Measurements from ENCODE around the gene NAPG.

NAPG gene

GRCh38 chr18:10481831-10482230 lies 44.0 kb upstream of the NAPG start:
- no peak overlapping the region for H2BK5ac ChIP-seq (ENCODE audit: low read length)
- H2AFZ ChIP-seq (ENCODE audit: low read length) = no peak overlapping the region
- no peak overlapping the region for H3K4ac ChIP-seq (ENCODE audit: low read length)
- H3K18ac ChIP-seq (ENCODE audit: low read length) = no peak overlapping the region
- no peak overlapping the region for H3K23ac ChIP-seq (ENCODE audit: low read depth, low read length, poor library complexity)
- no peaks in the 10 kb centered on the region for H3K79me1 ChIP-seq (ENCODE audit: low read depth, low read length)
- no peak overlapping the region for H3K9ac ChIP-seq (ENCODE audit: low read depth, low read length, poor library complexity)
- H4K8ac ChIP-seq (ENCODE audit: low read depth, low read length) = no peak overlapping the region
- no peak overlapping the region for H2BK15ac ChIP-seq (ENCODE audit: low read length)
- no CpG with 5 or more reads among the region's 9 CpGs for WGBS, 2 donors (ENCODE audit: extremely low coverage in 2 of 2, insufficient read length in 2 of 2, insufficient replicate concordance in 1 of 2)
- H2BK12ac ChIP-seq (ENCODE audit: low read length) = no peak overlapping the region
- H3K4me2 ChIP-seq (ENCODE audit: insufficient read depth, low read length, poor library complexity, severe bottlenecking) = no peak overlapping the region
- no peak overlapping the region for H2BK120ac ChIP-seq (ENCODE audit: low read depth, low read length)
- H3K9me3 ChIP-seq (replicated peaks in 1 of 2; ENCODE audit: control insufficient read depth in 2 of 2, insufficient read depth in 1 of 2, low read depth in 1 of 2, low read length in 2 of 2) = peaks cover 0 to 6% of the 10 kb centered on the region in 2 donors
- no peak overlapping the region for H3K27ac ChIP-seq (replicated peaks; ENCODE audit: low read length)
- H2AK5ac ChIP-seq (ENCODE audit: low read depth, low read length) = no peak overlapping the region
- no peak overlapping the region for H4K91ac ChIP-seq (ENCODE audit: low read depth, low read length, poor library complexity)
- H3K4me1 ChIP-seq (ENCODE audit: control insufficient read depth in 2 of 2, insufficient read depth in 1 of 2, low read depth in 1 of 2, low read length in 2 of 2) = peaks cover 0 to 5% of the 10 kb centered on the region in 2 donors
- no peak for DNase-seq (ENCODE audit: low spot score)
- no peaks in the 10 kb centered on the region for H3K27me3 ChIP-seq (ENCODE audit: control insufficient read depth in 3 of 3, insufficient read depth in 3 of 3, low read depth in 1 of 3, low read length in 3 of 3)
- no peak overlapping the region for H3K4me3 ChIP-seq (ENCODE audit: low read length in 2 of 2)
- H3K14ac ChIP-seq (ENCODE audit: low read length) = no peak overlapping the region
- H3K36me3 ChIP-seq (replicated peaks in 1 of 2; ENCODE audit: control insufficient read depth in 2 of 2, insufficient read depth in 2 of 2, low read length in 2 of 2) = no peaks in the 10 kb centered on the region

- no peak overlapping the region for H3K4ac ChIP-seq (ENCODE audit: low read length)
- H3K4me1 ChIP-seq (ENCODE audit: control insufficient read depth in 2 of 2, insufficient read depth in 1 of 2, low read depth in 1 of 2, low read length in 2 of 2) = peaks cover 0 to 5% of the 10 kb centered on the region in 2 donors
- no peaks in the 10 kb centered on the region for H3K36me3 ChIP-seq (replicated peaks in 1 of 2; ENCODE audit: control insufficient read depth in 2 of 2, insufficient read depth in 2 of 2, low read length in 2 of 2)
- H4K8ac ChIP-seq (ENCODE audit: low read depth, low read length) = no peak overlapping the region
- H3K27me3 ChIP-seq (ENCODE audit: control insufficient read depth in 3 of 3, insufficient read depth in 3 of 3, low read depth in 1 of 3, low read length in 3 of 3) = no peaks in the 10 kb centered on the region
- H3K9ac ChIP-seq (ENCODE audit: low read depth, low read length, poor library complexity) = no peak overlapping the region
- H3K23ac ChIP-seq (ENCODE audit: low read depth, low read length, poor library complexity) = no peak overlapping the region
- H3K9me3 ChIP-seq (replicated peaks in 1 of 2; ENCODE audit: control insufficient read depth in 2 of 2, insufficient read depth in 1 of 2, low read depth in 1 of 2, low read length in 2 of 2) = peaks cover 0 to 6% of the 10 kb centered on the region in 2 donors
- no peak overlapping the region for H2BK5ac ChIP-seq (ENCODE audit: low read length)
- no peak overlapping the region for H3K14ac ChIP-seq (ENCODE audit: low read length)
- no peak overlapping the region for H2AFZ ChIP-seq (ENCODE audit: low read length)
- no peak overlapping the region for H4K91ac ChIP-seq (ENCODE audit: low read depth, low read length, poor library complexity)
- no peak overlapping the region for H2BK15ac ChIP-seq (ENCODE audit: low read length)
- no peak overlapping the region for H2BK120ac ChIP-seq (ENCODE audit: low read depth, low read length)
- no peak for DNase-seq (ENCODE audit: low spot score)
- no peaks in the 10 kb centered on the region for H3K79me1 ChIP-seq (ENCODE audit: low read depth, low read length)
- H2AK5ac ChIP-seq (ENCODE audit: low read depth, low read length) = no peak overlapping the region
- H3K27ac ChIP-seq (replicated peaks; ENCODE audit: low read length) = no peak overlapping the region
- H2BK12ac ChIP-seq (ENCODE audit: low read length) = no peak overlapping the region
- no peak overlapping the region for H3K18ac ChIP-seq (ENCODE audit: low read length)
- WGBS, 2 donors (ENCODE audit: extremely low coverage in 2 of 2, insufficient read length in 2 of 2, insufficient replicate concordance in 1 of 2) = no CpG with 5 or more reads among the region's 11 CpGs
- no peak overlapping the region for H3K4me2 ChIP-seq (ENCODE audit: insufficient read depth, low read length, poor library complexity, severe bottlenecking)
- no peak overlapping the region for H3K4me3 ChIP-seq (ENCODE audit: low read length in 2 of 2)
These were observed 43.4 kb upstream of the NAPG start for GRCh38 chr18:10482363-10482984.

- Histone ChIP-seq H3K27me3 (ENCODE audit: control insufficient read depth in 3 of 3, insufficient read depth in 3 of 3, low read depth in 1 of 3, low read length in 3 of 3) (no peaks in the 10 kb centered on the region), H3K9ac (ENCODE audit: low read depth, low read length, poor library complexity) (no peak overlapping the region), H3K4me3 (ENCODE audit: low read length in 2 of 2) (no peak overlapping the region), H2BK5ac (ENCODE audit: low read length) (no peak overlapping the region), H3K4me2 (ENCODE audit: insufficient read depth, low read length, poor library complexity, severe bottlenecking) (no peak overlapping the region), H2BK12ac (ENCODE audit: low read length) (no peak overlapping the region), H2AK5ac (ENCODE audit: low read depth, low read length) (no peak overlapping the region), H3K18ac (ENCODE audit: low read length) (no peak overlapping the region), H3K79me1 (ENCODE audit: low read depth, low read length) (no peaks in the 10 kb centered on the region), H3K14ac (ENCODE audit: low read length) (no peak overlapping the region), H3K4me1 (ENCODE audit: control insufficient read depth in 2 of 2, insufficient read depth in 1 of 2, low read depth in 1 of 2, low read length in 2 of 2) (peaks cover 0 to 4% of the 10 kb centered on the region in 2 donors), H3K9me3 (replicated peaks in 1 of 2; ENCODE audit: control insufficient read depth in 2 of 2, insufficient read depth in 1 of 2, low read depth in 1 of 2, low read length in 2 of 2) (peaks cover 0 to 4% of the 10 kb centered on the region in 2 donors), H2AFZ (ENCODE audit: low read length) (no peak overlapping the region), H3K27ac (replicated peaks; ENCODE audit: low read length) (no peak overlapping the region), H3K36me3 (replicated peaks in 1 of 2; ENCODE audit: control insufficient read depth in 2 of 2, insufficient read depth in 2 of 2, low read length in 2 of 2) (peaks cover 0 to 3% of the 10 kb centered on the region in 2 donors), H4K91ac (ENCODE audit: low read depth, low read length, poor library complexity) (no peak overlapping the region), H2BK15ac (ENCODE audit: low read length) (no peak overlapping the region), H3K23ac (ENCODE audit: low read depth, low read length, poor library complexity) (no peak overlapping the region), H3K4ac (ENCODE audit: low read length) (no peak overlapping the region), H2BK120ac (ENCODE audit: low read depth, low read length) (no peak overlapping the region), H4K8ac (ENCODE audit: low read depth, low read length) (no peak overlapping the region)
- no peak for DNase-seq (ENCODE audit: low spot score)
- no CpG with 5 or more reads among the region's 20 CpGs for WGBS, 2 donors (ENCODE audit: extremely low coverage in 2 of 2, insufficient read length in 2 of 2, insufficient replicate concordance in 1 of 2)
These were observed 42.6 kb upstream of the NAPG start for GRCh38 chr18:10482985-10483949.

GRCh38 chr18:10485475-10485874 lies 40.4 kb upstream of the NAPG start:
- Histone ChIP-seq H3K9ac (ENCODE audit: low read depth, low read length, poor library complexity) (peak overlapping the region; percentile 25), H3K4me3 (ENCODE audit: low read length in 2 of 2) (no peak overlapping the region), H3K9me3 (replicated peaks in 1 of 2; ENCODE audit: control insufficient read depth in 2 of 2, insufficient read depth in 1 of 2, low read depth in 1 of 2, low read length in 2 of 2) (no peaks in the 10 kb centered on the region), H3K79me1 (ENCODE audit: low read depth, low read length) (no peaks in the 10 kb centered on the region), H3K4me1 (ENCODE audit: control insufficient read depth in 2 of 2, insufficient read depth in 1 of 2, low read depth in 1 of 2, low read length in 2 of 2) (peaks cover 0 to 4% of the 10 kb centered on the region in 2 donors), H2BK120ac (ENCODE audit: low read depth, low read length) (no peak overlapping the region), H2AK5ac (ENCODE audit: low read depth, low read length) (peak overlapping the region; percentile 25), H3K27ac (replicated peaks; ENCODE audit: low read length) (no peak overlapping the region), H3K36me3 (replicated peaks in 1 of 2; ENCODE audit: control insufficient read depth in 2 of 2, insufficient read depth in 2 of 2, low read length in 2 of 2) (peaks cover 0 to 3% of the 10 kb centered on the region in 2 donors), H3K23ac (ENCODE audit: low read depth, low read length, poor library complexity) (no peak overlapping the region), H4K8ac (ENCODE audit: low read depth, low read length) (no peak overlapping the region), H2BK5ac (ENCODE audit: low read length) (no peak overlapping the region), H3K4ac (ENCODE audit: low read length) (no peak overlapping the region), H2AFZ (ENCODE audit: low read length) (no peak overlapping the region), H3K4me2 (ENCODE audit: insufficient read depth, low read length, poor library complexity, severe bottlenecking) (no peak overlapping the region), H3K27me3 (ENCODE audit: control insufficient read depth in 3 of 3, insufficient read depth in 3 of 3, low read depth in 1 of 3, low read length in 3 of 3) (no peaks in the 10 kb centered on the region), H3K14ac (ENCODE audit: low read length) (peak overlapping the region; percentile 32), H2BK15ac (ENCODE audit: low read length) (no peak overlapping the region), H3K18ac (ENCODE audit: low read length) (no peak overlapping the region), H2BK12ac (ENCODE audit: low read length) (no peak overlapping the region), H4K91ac (ENCODE audit: low read depth, low read length, poor library complexity) (no peak overlapping the region)
- DNase-seq (ENCODE audit: low spot score) = no peak
- WGBS, 2 donors (ENCODE audit: extremely low coverage in 2 of 2, insufficient read length in 2 of 2, insufficient replicate concordance in 1 of 2) = no CpG with 5 or more reads among the region's 20 CpGs
